Measurements from ENCODE around the gene RASSF5. TPM values are rescaled to one million over a fixed set of nuclear protein-coding genes. Genes with fewer than 3 reads are reported as not detected.

RASSF5 gene
- total RNA-seq, 1 donor from 2014 or later: 28.5 TPM

DNA sequence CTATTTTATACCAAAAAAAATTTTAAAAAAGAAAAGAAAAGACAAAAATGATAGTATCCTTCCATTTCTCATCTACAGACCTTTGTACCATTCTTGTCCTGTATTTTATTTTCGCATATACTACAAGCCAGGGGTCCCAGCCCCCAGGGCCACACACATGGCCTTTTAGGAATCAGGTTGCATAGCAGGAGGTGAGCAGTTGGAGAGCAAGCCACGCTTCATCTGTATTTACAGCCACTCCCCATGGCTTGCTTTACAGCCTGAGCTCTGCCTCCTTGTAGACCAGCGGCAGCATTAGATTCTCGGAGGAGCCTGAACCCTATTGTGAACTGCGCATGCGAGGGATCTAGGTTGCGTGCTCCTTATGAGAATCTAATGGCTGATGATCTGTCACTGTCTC is 39.8 kb downstream of the RASSF5 start:
- DNase-seq (ENCODE audit: extremely low spot score in 2 of 2): no peak
- Histone ChIP-seq H3K27ac (no peak overlapping the region), H3K27me3 (no peaks in the 10 kb centered on the region), H3K4me3 (no peak overlapping the region), H3K9me3 (no peaks in the 10 kb centered on the region), H3K36me3 (no peaks in the 10 kb centered on the region), H3K4me1 (no peaks in the 10 kb centered on the region)
- TF ChIP-seq CTCF (IDR thresholded peaks at IDR 0.05): no peak
- no peak for TF ChIP-seq POLR2AphosphoS5 (IDR thresholded peaks at IDR 0.05; ENCODE audit: insufficient read depth in 1 of 2, low read depth in 1 of 2)
- no peak for TF ChIP-seq POLR2A (IDR thresholded peaks at IDR 0.05)
- intact Hi-C loops (cut with DNase I): no loop called here

- DNase-seq (ENCODE audit: extremely low spot score in 2 of 2): no peak
- H3K36me3 ChIP-seq: no peaks in the 10 kb centered on the region
- H3K9me3 ChIP-seq: no peaks in the 10 kb centered on the region
- H3K27me3 ChIP-seq: no peaks in the 10 kb centered on the region
- peaks cover 8% of the 10 kb centered on the region for H3K4me1 ChIP-seq
- no peak overlapping the region for H3K4me3 ChIP-seq
- no peak overlapping the region for H3K27ac ChIP-seq
- intact Hi-C loops (cut with DNase I): no loop called here
- TF ChIP-seq POLR2AphosphoS5 (IDR thresholded peaks at IDR 0.05; ENCODE audit: insufficient read depth in 1 of 2, low read depth in 1 of 2) (no peak), POLR2A (IDR thresholded peaks at IDR 0.05) (no peak), CTCF (IDR thresholded peaks at IDR 0.05) (no peak)
These were observed 43.1 kb downstream of the RASSF5 start for GRCh38 chr1:206550446-206550845.

GRCh38 chr1:206551296-206551985 is 44.1 kb downstream of the RASSF5 start:
- H3K36me3 ChIP-seq: no peaks in the 10 kb centered on the region
- intact Hi-C loops (cut with DNase I): no loop called here
- DNase-seq (ENCODE audit: extremely low spot score in 2 of 2): no peak

DNA sequence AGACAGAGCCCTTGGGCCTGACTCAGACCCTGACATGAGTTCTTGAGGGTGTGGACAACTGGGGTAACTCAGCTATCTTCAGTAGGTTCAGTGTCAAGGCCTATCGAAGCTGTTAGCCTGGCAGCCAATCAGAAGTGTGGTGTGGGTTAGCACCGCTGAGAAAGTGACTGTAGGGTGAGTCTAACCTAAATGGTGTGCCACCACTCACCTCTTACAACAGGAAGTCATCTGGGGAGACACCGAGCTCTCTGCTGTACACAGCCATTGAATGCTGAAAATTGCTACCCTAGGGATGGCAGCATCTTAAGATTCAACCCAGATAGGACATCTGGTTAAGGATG is 44.6 kb downstream of the RASSF5 start:
- no peak for TF ChIP-seq CTCF (IDR thresholded peaks at IDR 0.05)
- no peak for TF ChIP-seq POLR2AphosphoS5 (IDR thresholded peaks at IDR 0.05; ENCODE audit: insufficient read depth in 1 of 2, low read depth in 1 of 2)
- TF ChIP-seq POLR2A (IDR thresholded peaks at IDR 0.05): no peak
- Histone ChIP-seq H3K4me1 (peaks cover 24% of the 10 kb centered on the region), H3K27ac (no peak overlapping the region), H3K9me3 (no peaks in the 10 kb centered on the region), H3K36me3 (no peaks in the 10 kb centered on the region), H3K27me3 (no peaks in the 10 kb centered on the region), H3K4me3 (no peak overlapping the region)
- intact Hi-C loops (cut with DNase I): no loop called here
- no peak for DNase-seq (ENCODE audit: extremely low spot score in 2 of 2)

More at GRCh38 chr1:206551296-206551985, 44.1 kb downstream of the RASSF5 start:
- peaks cover 18% of the 10 kb centered on the region for H3K4me1 ChIP-seq
- no peak overlapping the region for H3K4me3 ChIP-seq
- H3K9me3 ChIP-seq: no peaks in the 10 kb centered on the region
- H3K27me3 ChIP-seq: no peaks in the 10 kb centered on the region
- H3K27ac ChIP-seq: no peak overlapping the region
- TF ChIP-seq POLR2A (IDR thresholded peaks at IDR 0.05) (no peak), POLR2AphosphoS5 (IDR thresholded peaks at IDR 0.05; ENCODE audit: insufficient read depth in 1 of 2, low read depth in 1 of 2) (no peak), CTCF (IDR thresholded peaks at IDR 0.05) (no peak)

- Histone ChIP-seq H3K36me3 (no peaks in the 10 kb centered on the region), H3K4me3 (no peak overlapping the region), H3K27ac (no peak overlapping the region), H3K4me1 (peaks cover 36% of the 10 kb centered on the region), H3K9me3 (no peaks in the 10 kb centered on the region), H3K27me3 (no peaks in the 10 kb centered on the region)
- intact Hi-C loops (cut with DNase I): no loop called here
- no peak for DNase-seq (ENCODE audit: extremely low spot score in 2 of 2)
- no peak for TF ChIP-seq CTCF (IDR thresholded peaks at IDR 0.05)
- no peak for TF ChIP-seq POLR2AphosphoS5 (IDR thresholded peaks at IDR 0.05; ENCODE audit: insufficient read depth in 1 of 2, low read depth in 1 of 2)
- no peak for TF ChIP-seq POLR2A (IDR thresholded peaks at IDR 0.05)
These were observed 46.9 kb downstream of the RASSF5 start for GRCh38 chr1:206554211-206554610.
